MCF 10A (cell line): ENCODE data around the gene PLXNB2. TPM values are rescaled to one million over a fixed set of nuclear protein-coding genes. Genes with fewer than 3 reads are reported as not detected.

Source experiments
- BruUV-seq: library from RNA; stranded (reverse); fragments of 400-500 nt; replicated peaks from 2 replicates; lab custom pipeline; 2021; lab: Mats Ljungman, UMichigan
- CTCF ChIA-PET: fragments of 300-600 bp; sonication (Branson Sonifier 250); formaldehyde crosslinking; extraction: SDS; loops from one replicate; lab custom pipeline; 2021; ENCODE audit warnings: antibody characterized with exemption, inconsistent platforms; lab: Yijun Ruan, JAX
- POLR2A ChIA-PET: fragments of 300-600, 350-650 bp; sonication (Branson Sonifier 250); formaldehyde crosslinking; extraction: SDS; loops from one replicate; lab custom pipeline; 2020; ENCODE audit warnings: antibody characterized with exemption, inconsistent platforms; lab: Yijun Ruan, JAX
- DNase-seq: peaks from one replicate; pipeline ENCODE4 v3.0.0-alpha.2; 2018; ENCODE audit not compliant: unreplicated experiment
- H3K27ac Mint-ChIP-seq: one replicate; pipeline ENCODE4 v1.8.0; 2022; ENCODE audit warnings: mild to moderate bottlenecking, low read depth, mixed read lengths; ENCODE audit not compliant: unreplicated experiment
- H3K27me3 Mint-ChIP-seq: one replicate; pipeline ENCODE4 v1.8.0; 2022; ENCODE audit warnings: mixed read lengths; ENCODE audit not compliant: insufficient read depth, unreplicated experiment
- H3K36me3 Mint-ChIP-seq: one replicate; pipeline ENCODE4 v1.8.0; 2022; ENCODE audit warnings: mild to moderate bottlenecking, moderate library complexity, mixed read lengths; ENCODE audit not compliant: insufficient read depth, unreplicated experiment
- H3K4me1 Mint-ChIP-seq: one replicate; pipeline ENCODE4 v1.8.0; 2022; ENCODE audit warnings: mixed read lengths; ENCODE audit not compliant: insufficient read depth, unreplicated experiment
- H3K4me3 Mint-ChIP-seq: one replicate; pipeline ENCODE4 v1.8.0; 2022; ENCODE audit warnings: mild to moderate bottlenecking, moderate library complexity, mixed read lengths; ENCODE audit not compliant: unreplicated experiment
- H3K9me3 Mint-ChIP-seq: one replicate; pipeline ENCODE4 v1.8.0; 2022; ENCODE audit warnings: mixed read lengths; ENCODE audit not compliant: unreplicated experiment
- CTCF ChIP-seq: fragments of 200-600 bp; IDR thresholded peaks from one replicate; pipeline ENCODE4 v1.8.0; 2022; ENCODE audit warnings: antibody characterized with exemption, mild to moderate bottlenecking; ENCODE audit not compliant: unreplicated experiment
- intact Hi-C: fragments of 100-400 bp; cut with micrococcal nuclease; formaldehyde crosslinking; loops from 2 replicates; pipeline ENCODE4 v1.14.1; 2022
- total RNA-seq: library from RNA; stranded (reverse); gene quantifications from 2 replicates; pipeline ENCODE4 v1.2.3, GENCODE V29; 2022

PLXNB2 gene
- total RNA-seq, 1 experiment from 2014 or later: 199 TPM

DNA sequence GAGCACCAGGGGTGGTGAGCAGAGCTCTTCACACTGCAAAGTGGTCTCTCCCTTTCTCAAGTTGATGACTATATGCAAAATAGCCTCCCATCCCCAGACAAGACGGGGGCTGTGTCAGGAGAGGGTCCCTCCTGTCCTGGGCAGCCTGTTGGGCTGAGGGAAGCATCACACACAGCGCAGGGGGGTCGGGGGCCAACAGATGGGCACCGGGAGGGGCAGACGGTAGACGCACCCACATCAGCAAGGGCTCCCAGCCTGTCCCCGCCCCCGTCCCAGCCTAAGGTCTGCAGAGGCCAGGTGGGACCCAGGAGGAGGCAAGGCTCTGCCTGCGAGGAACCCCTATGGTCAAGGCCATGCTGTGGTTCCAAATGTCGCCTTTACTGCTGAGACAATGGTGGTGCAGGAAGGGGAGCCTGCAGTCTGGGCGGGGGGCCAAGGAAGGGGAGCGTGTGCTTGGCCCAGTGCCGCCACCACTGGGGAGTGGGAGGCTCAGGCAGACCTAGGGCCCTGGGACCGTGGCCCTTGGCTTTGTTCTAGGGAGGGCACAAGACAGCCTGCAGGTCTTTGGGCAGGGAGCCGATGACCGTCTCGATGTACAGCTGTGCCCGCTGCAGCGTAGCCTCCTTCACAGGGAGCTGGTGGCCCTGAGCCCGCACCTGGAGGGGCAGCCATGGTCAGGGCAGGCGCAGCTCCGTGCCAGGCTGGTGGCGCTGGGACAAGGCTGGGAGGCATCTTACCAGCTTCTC lies 4.3 kb upstream of the PLXNB2 start:
- H3K4me3 Mint-ChIP-seq: no peak overlapping the region
- H3K36me3 Mint-ChIP-seq: no peaks in the 10 kb centered on the region
- H3K4me1 Mint-ChIP-seq: peaks cover 10% of the 10 kb centered on the region
- POLR2A ChIA-PET: no interaction called here
- BruUV-seq: no TSS peak
- H3K27ac Mint-ChIP-seq: no peak overlapping the region
- H3K27me3 Mint-ChIP-seq: no peaks in the 10 kb centered on the region
- intact Hi-C loops: no loop called here
- CTCF ChIA-PET: interaction anchor here (1.5 kb wide), 1 partner anchor 30 kb away, joined by 4 read pairs; no protein-coding TSS in a partner anchor
- no peak for TF ChIP-seq CTCF
- DNase-seq: no peak
- no peaks in the 10 kb centered on the region for H3K9me3 Mint-ChIP-seq

DNA sequence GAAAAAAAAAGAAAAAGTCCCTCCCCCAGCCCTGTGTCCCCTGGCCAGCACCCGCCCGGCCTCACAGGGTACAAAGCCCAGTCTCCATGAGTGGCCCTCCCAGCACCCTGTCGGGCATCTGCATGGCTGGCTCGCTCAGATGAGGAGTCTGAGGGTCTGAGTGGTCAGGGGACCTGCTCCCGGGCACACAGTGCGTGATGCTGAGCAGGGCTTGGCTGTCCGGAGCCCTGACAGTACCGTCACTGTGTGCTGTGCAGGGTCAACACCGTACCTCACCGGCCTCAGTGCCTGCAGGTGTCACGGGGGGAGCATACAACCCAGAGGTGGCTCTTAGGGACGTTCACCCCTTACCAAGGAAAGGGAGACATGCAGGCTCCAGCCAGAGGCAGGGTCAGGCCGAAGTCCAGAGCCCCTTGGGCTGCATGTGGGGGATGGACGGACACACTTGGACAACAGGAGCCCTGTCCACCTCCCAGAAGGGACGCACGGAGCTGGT lies 3.6 kb upstream of the PLXNB2 start:
- no TSS peak for BruUV-seq
- H3K9me3 Mint-ChIP-seq: no peaks in the 10 kb centered on the region
- peaks cover 7% of the 10 kb centered on the region for H3K36me3 Mint-ChIP-seq
- no peak for DNase-seq
- H3K27me3 Mint-ChIP-seq: no peaks in the 10 kb centered on the region
- H3K4me3 Mint-ChIP-seq: no peak overlapping the region
- POLR2A ChIA-PET: no interaction called here
- H3K27ac Mint-ChIP-seq: no peak overlapping the region
- no peak for TF ChIP-seq CTCF
- intact Hi-C loops: no loop called here
- CTCF ChIA-PET: interaction anchor here (0.6 to 1.5 kb wide), 2 partner anchors 31 to 58 kb away, joined by 4 read pairs; no protein-coding TSS in a partner anchor
- H3K4me1 Mint-ChIP-seq: peaks cover 10% of the 10 kb centered on the region

DNA sequence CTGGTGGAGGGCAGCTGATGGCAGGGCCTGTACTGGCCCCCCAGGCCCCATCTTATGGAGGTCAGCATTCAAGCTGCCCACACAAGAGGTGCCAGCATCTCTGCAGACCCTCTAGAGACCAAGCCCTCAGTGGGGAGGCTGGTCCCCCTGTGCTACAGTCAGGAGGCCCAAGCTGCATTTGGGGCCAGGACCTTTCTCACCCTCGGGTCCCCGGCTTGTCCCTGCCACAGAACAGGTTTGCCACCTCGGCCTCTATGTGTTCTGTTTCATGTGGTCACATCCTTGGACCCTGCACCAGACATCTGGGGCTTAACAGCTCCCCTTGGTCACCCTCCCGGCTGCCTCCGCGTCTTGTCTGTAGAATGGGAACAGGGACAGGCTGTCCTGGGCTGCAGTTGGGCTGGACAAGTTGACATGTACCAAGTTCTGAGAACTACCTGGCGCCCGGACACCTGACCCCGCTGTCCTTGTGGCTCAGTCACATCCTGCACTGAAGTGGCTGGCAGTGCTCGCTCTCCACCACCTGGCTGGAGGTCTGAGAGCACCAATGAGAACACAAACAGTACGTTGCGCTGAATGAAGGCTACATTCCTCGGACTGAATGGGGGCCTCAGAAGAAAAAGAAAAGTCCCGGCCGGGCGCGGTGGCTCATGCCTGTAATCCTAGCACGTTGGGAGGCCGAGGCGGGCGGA lies 2.7 kb upstream of the PLXNB2 start:
- no peak for DNase-seq
- ChIA-PET CTCF (interaction anchor here (0.7 to 1.3 kb wide), 3 partner anchors 11 to 16 kb away, joined by 3 to 5 read pairs (median 3); no protein-coding TSS in a partner anchor), POLR2A (interaction anchor here (1.2 kb wide), 1 partner anchor 31 kb away, joined by 4 read pairs; no protein-coding TSS in a partner anchor)
- Mint-ChIP-seq H3K27me3 (no peaks in the 10 kb centered on the region), H3K9me3 (no peaks in the 10 kb centered on the region), H3K4me3 (no peak overlapping the region), H3K27ac (no peak overlapping the region), H3K36me3 (peaks cover 9% of the 10 kb centered on the region), H3K4me1 (peaks cover 10% of the 10 kb centered on the region)
- intact Hi-C loops: no loop called here
- no TSS peak for BruUV-seq
- TF ChIP-seq CTCF: no peak

- no peak for DNase-seq
- no peaks in the 10 kb centered on the region for H3K9me3 Mint-ChIP-seq
- H3K4me3 Mint-ChIP-seq: no peak overlapping the region
- no peak overlapping the region for H3K27ac Mint-ChIP-seq
- BruUV-seq: no TSS peak
- H3K27me3 Mint-ChIP-seq: no peaks in the 10 kb centered on the region
- ChIA-PET CTCF (interaction anchor here (0.7 to 1.7 kb wide), 4 partner anchors 11 to 58 kb away, joined by 3 to 6 read pairs (median 4); partner anchors contain the start of gene HDAC10), POLR2A (interaction anchor here (1.2 kb wide), 1 partner anchor 32 kb away, joined by 4 read pairs; no protein-coding TSS in a partner anchor)
- intact Hi-C loops: no loop called here
- peaks cover 13% of the 10 kb centered on the region for H3K36me3 Mint-ChIP-seq
- no peak for TF ChIP-seq CTCF
- H3K4me1 Mint-ChIP-seq: peaks cover 11% of the 10 kb centered on the region
Measured at GRCh38 chr22:50309601-50309991, 2.1 kb upstream of the PLXNB2 start.
